ENCODE measurements around the gene B3GAT2. TPM values are rescaled to one million over a fixed set of nuclear protein-coding genes. Genes with fewer than 3 reads are reported as not detected.

Gene B3GAT2
- total RNA-seq, 3 donors from 2014 or later = 0.13 TPM; not detected in 2

GRCh38 chr6:70900047-70900446 lies 56.8 kb downstream of the B3GAT2 start:
- no peak for DNase-seq
- Histone ChIP-seq H3K9me3 (no peaks in the 10 kb centered on the region), H3K4me3 (no peak overlapping the region), H3K4me1 (ENCODE audit: low read depth) (no peaks in the 10 kb centered on the region), H3K36me3 (ENCODE audit: low read depth) (no peaks in the 10 kb centered on the region)
- TF ChIP-seq CTCF (IDR thresholded peaks at IDR 0.05) = no peak
- intact Hi-C loops (cut with DNase I, micrococcal nuclease) = no loop called here
- no peak for ATAC-seq

GRCh38 chr6:70894001-70894400 lies 62.9 kb downstream of the B3GAT2 start:
- H3K9me3 ChIP-seq = no peaks in the 10 kb centered on the region
- TF ChIP-seq CTCF (IDR thresholded peaks at IDR 0.05) = no peak
- ATAC-seq (no peak), DNase-seq (no peak)
- H3K4me1 ChIP-seq (ENCODE audit: low read depth) = no peaks in the 10 kb centered on the region
- no peaks in the 10 kb centered on the region for H3K36me3 ChIP-seq (ENCODE audit: low read depth)
- H3K4me3 ChIP-seq = no peak overlapping the region
- intact Hi-C loops (cut with DNase I, micrococcal nuclease) = no loop called here

- intact Hi-C loops (cut with DNase I, micrococcal nuclease) = loop anchor here in 1 of 2 donors (5.0 kb wide), 1 partner anchor 182 kb away; no protein-coding TSS in a partner anchor
- H3K4me3 ChIP-seq = no peak overlapping the region
- H3K9me3 ChIP-seq = no peaks in the 10 kb centered on the region
- H3K36me3 ChIP-seq (ENCODE audit: low read depth) = no peaks in the 10 kb centered on the region
- DNase-seq (no peak), ATAC-seq (no peak)
- H3K4me1 ChIP-seq (ENCODE audit: low read depth) = no peaks in the 10 kb centered on the region
- no peak for TF ChIP-seq CTCF (IDR thresholded peaks at IDR 0.05)
These were observed 67.6 kb downstream of the B3GAT2 start for GRCh38 chr6:70889270-70889669.

GRCh38 chr6:70886661-70887060 lies 70.2 kb downstream of the B3GAT2 start:
- ATAC-seq (peak; percentile 86), DNase-seq (peak in 1 of 3 donors; percentile 22)
- intact Hi-C loops (cut with DNase I, micrococcal nuclease) = loop anchor here in 1 of 2 donors (5.0 kb wide), 1 partner anchor 179 kb away; no protein-coding TSS in a partner anchor
- no peaks in the 10 kb centered on the region for H3K9me3 ChIP-seq
- no peak for TF ChIP-seq CTCF (IDR thresholded peaks at IDR 0.05)
- H3K4me1 ChIP-seq (ENCODE audit: low read depth) = no peaks in the 10 kb centered on the region
- no peak overlapping the region for H3K4me3 ChIP-seq
- no peaks in the 10 kb centered on the region for H3K36me3 ChIP-seq (ENCODE audit: low read depth)

- Histone ChIP-seq H3K9me3 (no peaks in the 10 kb centered on the region), H3K36me3 (ENCODE audit: low read depth) (no peaks in the 10 kb centered on the region), H3K4me3 (no peak overlapping the region), H3K4me1 (ENCODE audit: low read depth) (no peaks in the 10 kb centered on the region)
- intact Hi-C loops (cut with DNase I, micrococcal nuclease) = loop anchor here in 1 of 2 donors (5.0 kb wide), 1 partner anchor 179 kb away; no protein-coding TSS in a partner anchor
- ATAC-seq = no peak
- TF ChIP-seq CTCF (IDR thresholded peaks at IDR 0.05) = no peak
- DNase-seq = no peak
These were observed 70.8 kb downstream of the B3GAT2 start for GRCh38 chr6:70886071-70886470.
